A673 (cell line): Measurements from ENCODE around the gene SLC5A6.

Experiments
- CTCF ChIP-seq: fragments of 300-800, 200-600 bp; sonication (generic); conservative IDR thresholded peaks from 2 replicates; pipeline ENCODE4 v1.5.1; 2017; ENCODE audit warnings: low read depth, mild to moderate bottlenecking, antibody characterized with exemption, low read length, moderate library complexity, mixed read lengths
- EZH2 ChIP-seq: fragments of 200-600 bp; sonication (generic); IDR thresholded peaks from 2 replicates; pipeline ENCODE4 v1.6.1; 2017; ENCODE audit warnings: borderline replicate concordance, low read depth, mild to moderate bottlenecking, mixed read lengths, antibody characterized with exemption, low read length; ENCODE audit not compliant: poor library complexity, severe bottlenecking

- TF ChIP-seq CTCF (no peak), EZH2 (no peak)
Measured at GRCh38 chr2:27221166-27221565, 9.1 kb upstream of the SLC5A6 start.
